C4-2B (cell line): ENCODE results near the gene FSTL1.
A peak's percentile ranks its signal among the peaks of the same experiment; 100 is the strongest.

Source experiments
- H3K27ac ChIP-seq: fragments of 450-650 bp; 2 replicates; pipeline ENCODE4 v1.5.1; 2017
- ZFX ChIP-seq: fragments of 450-650 bp; IDR thresholded peaks from 2 replicates; pipeline ENCODE4 v1.6.1; 2017
- TF ChIP-seq, protein P1 (sequence below): fragments of 450-650 bp; conservative IDR thresholded peaks from 2 replicates; pipeline ENCODE4 v1.5.1; 2017; ENCODE audit warnings: mild to moderate bottlenecking

The FSTL1 gene

DNA sequence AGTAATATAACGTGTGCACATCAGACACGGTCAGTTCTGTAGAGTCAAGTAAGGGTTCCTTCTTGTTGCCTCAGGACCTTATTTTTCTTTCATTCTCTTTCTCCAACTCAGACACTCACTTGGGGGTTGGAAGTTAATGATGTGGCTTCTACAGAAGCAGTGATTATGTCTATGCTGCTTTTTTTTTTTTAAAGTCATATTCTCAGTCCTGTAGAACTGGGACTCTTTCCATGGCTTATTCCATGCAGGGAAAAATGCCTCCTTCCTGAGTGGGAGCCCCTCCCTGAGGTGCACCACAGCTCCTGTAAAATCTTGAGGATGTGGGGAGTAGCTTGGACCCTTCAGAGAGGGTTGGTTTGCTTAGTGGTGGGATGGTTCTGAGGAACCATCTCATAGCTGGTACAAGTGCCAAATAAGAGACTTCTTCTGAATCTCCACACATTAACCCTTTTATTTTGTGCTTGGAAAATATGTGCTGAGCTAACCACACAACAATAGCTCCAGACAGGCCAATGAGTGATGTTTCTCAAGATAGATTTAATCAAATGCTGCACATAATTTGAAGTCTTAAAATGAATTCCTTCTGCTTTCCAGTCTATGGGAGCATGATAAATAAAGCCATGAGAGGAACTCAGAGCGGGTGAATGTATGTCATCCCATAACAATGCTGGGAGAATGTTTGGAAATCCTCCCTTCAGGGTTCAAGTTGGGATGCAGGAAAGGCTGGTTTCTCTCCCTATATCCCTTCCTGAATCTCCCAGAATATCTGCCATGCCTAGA is 23.3 kb upstream of the FSTL1 start:
- TF ChIP-seq ZFX: no peak
- TF ChIP-seq, protein P1, sequence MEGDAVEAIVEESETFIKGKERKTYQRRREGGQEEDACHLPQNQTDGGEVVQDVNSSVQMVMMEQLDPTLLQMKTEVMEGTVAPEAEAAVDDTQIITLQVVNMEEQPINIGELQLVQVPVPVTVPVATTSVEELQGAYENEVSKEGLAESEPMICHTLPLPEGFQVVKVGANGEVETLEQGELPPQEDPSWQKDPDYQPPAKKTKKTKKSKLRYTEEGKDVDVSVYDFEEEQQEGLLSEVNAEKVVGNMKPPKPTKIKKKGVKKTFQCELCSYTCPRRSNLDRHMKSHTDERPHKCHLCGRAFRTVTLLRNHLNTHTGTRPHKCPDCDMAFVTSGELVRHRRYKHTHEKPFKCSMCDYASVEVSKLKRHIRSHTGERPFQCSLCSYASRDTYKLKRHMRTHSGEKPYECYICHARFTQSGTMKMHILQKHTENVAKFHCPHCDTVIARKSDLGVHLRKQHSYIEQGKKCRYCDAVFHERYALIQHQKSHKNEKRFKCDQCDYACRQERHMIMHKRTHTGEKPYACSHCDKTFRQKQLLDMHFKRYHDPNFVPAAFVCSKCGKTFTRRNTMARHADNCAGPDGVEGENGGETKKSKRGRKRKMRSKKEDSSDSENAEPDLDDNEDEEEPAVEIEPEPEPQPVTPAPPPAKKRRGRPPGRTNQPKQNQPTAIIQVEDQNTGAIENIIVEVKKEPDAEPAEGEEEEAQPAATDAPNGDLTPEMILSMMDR: no peak
- no peak overlapping the region for H3K27ac ChIP-seq

DNA sequence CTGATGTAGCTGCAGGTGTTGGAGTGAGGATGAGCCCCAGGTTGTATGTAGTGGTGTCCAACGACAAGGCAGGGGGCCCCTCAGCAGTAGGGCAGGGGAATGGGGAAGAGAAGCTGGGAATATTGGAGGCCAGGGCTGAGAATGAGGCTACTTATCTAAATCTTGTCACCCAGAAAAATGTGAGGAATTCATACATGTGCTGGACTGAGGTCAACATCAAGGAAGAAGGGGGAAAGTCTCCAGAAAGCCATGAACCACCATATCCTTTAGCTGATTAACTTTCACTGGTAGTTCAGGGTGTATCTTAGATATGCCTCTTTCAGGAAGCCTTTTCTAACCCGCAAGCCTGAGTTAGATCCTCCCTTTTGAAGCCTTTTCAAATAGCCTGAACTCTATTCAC is 22.6 kb upstream of the FSTL1 start:
- no peak overlapping the region for H3K27ac ChIP-seq
- no peak for TF ChIP-seq ZFX
- TF ChIP-seq, protein P1: no peak

DNA sequence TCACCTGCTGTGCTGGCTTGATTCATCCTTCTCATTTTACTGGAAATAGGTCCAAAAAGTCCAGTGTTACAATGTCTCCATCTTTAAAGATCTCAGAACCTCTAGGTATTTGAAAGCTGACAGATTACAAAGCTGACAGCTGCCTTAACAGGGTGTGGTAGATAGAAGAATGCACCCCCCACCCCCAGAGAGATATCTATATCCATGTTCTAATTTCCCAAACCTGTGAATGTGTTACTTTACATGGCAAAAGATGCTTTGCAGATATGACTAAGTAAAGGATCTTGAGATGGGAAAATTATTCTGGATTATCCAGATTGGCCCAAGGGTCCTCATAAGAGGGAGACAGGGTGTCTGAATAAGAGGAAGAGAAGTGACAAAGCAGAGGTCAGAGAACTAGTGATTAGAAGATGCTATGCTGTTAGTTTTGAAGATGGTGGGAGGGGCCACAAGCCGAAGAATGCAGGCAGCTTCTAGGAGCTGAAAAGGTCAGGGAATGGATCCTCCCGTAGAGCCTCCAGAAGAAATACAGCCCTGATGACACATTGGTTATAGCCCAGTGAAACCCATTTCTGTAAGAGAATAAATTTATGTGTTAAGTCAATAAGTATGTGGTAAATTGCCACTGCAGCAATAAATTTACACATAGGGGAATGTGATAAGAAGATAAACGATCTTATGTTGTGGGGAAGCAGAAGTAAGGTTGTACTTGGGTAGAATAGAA is 21.5 kb upstream of the FSTL1 start:
- no peak overlapping the region for H3K27ac ChIP-seq
- TF ChIP-seq, protein P1: no peak
- no peak for TF ChIP-seq ZFX

DNA sequence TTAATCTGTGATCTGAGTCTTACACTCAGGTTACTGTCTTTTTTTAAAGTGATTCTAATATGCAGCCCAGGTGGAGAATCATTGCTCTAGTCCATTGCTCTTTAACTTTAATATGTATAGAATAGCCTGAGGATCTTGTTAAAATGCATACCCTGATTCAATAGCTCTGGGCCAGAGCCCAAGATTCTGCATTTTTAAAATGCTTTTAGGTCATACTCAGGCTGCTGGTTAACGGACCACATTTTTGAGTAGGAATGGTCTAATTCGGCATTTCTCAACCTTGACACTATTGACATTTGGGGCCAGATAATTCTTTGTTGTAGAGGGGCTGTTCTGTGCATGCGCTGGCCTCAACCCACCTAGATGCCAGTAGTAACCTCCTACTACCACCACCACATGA is 20.9 kb upstream of the FSTL1 start:
- no peak for TF ChIP-seq ZFX
- TF ChIP-seq, protein P1: no peak

DNA sequence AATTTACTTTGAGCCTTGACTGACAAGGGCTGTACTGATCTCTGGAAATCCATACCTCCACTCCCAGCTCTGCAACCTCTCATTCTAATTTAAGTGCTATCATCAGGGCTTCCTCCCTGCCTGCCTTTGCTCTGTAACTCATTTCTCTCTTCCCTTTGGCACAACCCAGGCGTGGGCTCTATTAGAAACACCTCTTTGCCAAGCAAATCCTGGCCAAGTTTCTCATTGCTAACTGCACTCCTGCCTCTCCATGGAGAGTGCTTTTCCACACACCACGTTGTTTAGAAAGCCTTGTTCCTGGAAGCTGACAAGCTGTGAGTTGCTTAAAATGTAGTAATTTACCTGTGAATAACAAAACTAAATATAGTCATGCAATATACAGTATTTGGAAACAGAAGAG is 20.1 kb upstream of the FSTL1 start:
- no peak overlapping the region for H3K27ac ChIP-seq
- no peak for TF ChIP-seq ZFX
- TF ChIP-seq, protein P1: no peak

More for the DNA sequence above, 20.9 kb upstream of the FSTL1 start:
- no peak overlapping the region for H3K27ac ChIP-seq

DNA sequence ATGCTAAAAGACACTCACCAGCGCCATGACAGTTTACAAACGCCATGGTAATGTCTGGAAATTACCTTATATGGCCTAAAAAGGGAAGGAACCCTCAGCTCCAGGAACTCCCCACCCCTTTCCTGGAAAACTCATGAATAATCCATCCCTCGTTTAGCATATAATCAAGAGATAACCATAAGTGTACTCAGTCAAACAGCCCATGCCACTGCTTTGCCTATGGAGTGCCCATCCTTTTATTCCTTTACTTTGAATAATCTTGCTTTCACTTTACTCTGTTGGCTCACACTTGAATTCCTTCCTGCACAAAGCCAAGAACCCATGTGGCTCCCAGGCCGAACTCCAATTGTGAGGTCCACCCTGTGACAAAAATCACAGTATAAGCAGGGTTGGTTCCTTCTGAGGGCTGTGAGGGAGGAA is 19.1 kb upstream of the FSTL1 start:
- no peak overlapping the region for H3K27ac ChIP-seq
- no peak for TF ChIP-seq ZFX
- TF ChIP-seq, protein P1: no peak

DNA sequence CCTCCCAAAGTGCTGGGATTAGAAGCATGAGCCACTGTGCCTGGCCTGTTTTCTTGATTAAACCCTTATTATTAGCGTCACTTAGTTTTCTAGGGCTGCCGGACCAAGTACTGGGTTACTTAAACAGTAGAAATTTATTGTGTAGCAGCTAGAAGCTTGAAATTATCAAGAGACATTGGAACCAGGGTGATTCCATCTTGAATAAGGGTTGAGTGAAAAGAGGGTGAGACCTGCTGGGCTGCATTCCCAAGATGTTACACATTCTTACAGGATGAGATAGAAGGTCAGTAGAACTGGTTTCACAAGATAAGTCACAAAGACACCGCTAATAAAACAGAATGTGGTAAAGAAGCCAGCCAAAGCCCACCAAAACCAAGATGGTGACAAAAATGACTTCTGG is 18.6 kb upstream of the FSTL1 start:
- H3K27ac ChIP-seq: peak overlapping the region; percentile 31; the same call in 1 of the 2 replicates
- TF ChIP-seq ZFX: no peak
- TF ChIP-seq, protein P1: no peak
